ENCODE results near the gene CLPX. TPM values are rescaled to one million over a fixed set of nuclear protein-coding genes. Genes with fewer than 3 reads are reported as not detected.
"Not testable (repeated sequence)": the region's sequence is repeated elsewhere in the genome, so short reads cannot be mapped to it uniquely, and the experiment has no call there.

Gene CLPX
- total RNA-seq, 2 donors from 2014 or later = 30.8 to 35.0 TPM

- ATAC-seq (no peak), DNase-seq (no peak)
- Mint-ChIP-seq H3K27me3 (peaks cover 8% of the 10 kb centered on the region), H3K4me1 (peaks cover 5% of the 10 kb centered on the region), H3K27ac (no peak overlapping the region), H3K4me3 (no peak overlapping the region), H3K36me3 (ENCODE audit: low read depth) (peaks cover 4% of the 10 kb centered on the region)
- no peaks in the 10 kb centered on the region for H3K9me3 ChIP-seq (ENCODE audit: control insufficient read depth, low read length, poor library complexity, severe bottlenecking)
These were observed 12.1 kb upstream of the CLPX start for GRCh38 chr15:65197337-65197645.

- DNase-seq (no peak), ATAC-seq (no peak)
- Mint-ChIP-seq H3K4me1 (peaks cover 5% of the 10 kb centered on the region), H3K36me3 (ENCODE audit: low read depth) (peaks cover 4% of the 10 kb centered on the region), H3K4me3 (no peak overlapping the region), H3K27me3 (peaks cover 8% of the 10 kb centered on the region), H3K27ac (no peak overlapping the region)
- H3K9me3 ChIP-seq (ENCODE audit: control insufficient read depth, low read length, poor library complexity, severe bottlenecking) = no peaks in the 10 kb centered on the region
These were observed 11.6 kb upstream of the CLPX start for GRCh38 chr15:65196637-65197336.

GRCh38 chr15:65195548-65195923 is 10.4 kb upstream of the CLPX start:
- no peak overlapping the region for H3K4me3 Mint-ChIP-seq
- DNase-seq = no peak
- peaks cover 5% of the 10 kb centered on the region for H3K4me1 Mint-ChIP-seq
- ATAC-seq = no peak
- H3K27me3 Mint-ChIP-seq = peaks cover 2% of the 10 kb centered on the region
- no peak overlapping the region for H3K27ac Mint-ChIP-seq
- H3K36me3 Mint-ChIP-seq (ENCODE audit: low read depth) = peaks cover 3% of the 10 kb centered on the region
- no peaks in the 10 kb centered on the region for H3K9me3 ChIP-seq (ENCODE audit: control insufficient read depth, low read length, poor library complexity, severe bottlenecking)

- Mint-ChIP-seq H3K4me3 (no peak overlapping the region), H3K4me1 (peaks cover 3% of the 10 kb centered on the region), H3K27ac (no peak overlapping the region), H3K27me3 (no peaks in the 10 kb centered on the region), H3K36me3 (ENCODE audit: low read depth) (no peaks in the 10 kb centered on the region)
- no peak for DNase-seq
- ATAC-seq = no peak
- no peaks in the 10 kb centered on the region for H3K9me3 ChIP-seq (ENCODE audit: control insufficient read depth, low read length, poor library complexity, severe bottlenecking)
These were observed 9.8 kb upstream of the CLPX start for GRCh38 chr15:65194826-65195547.

- no peak overlapping the region for H3K27ac Mint-ChIP-seq
- H3K4me1 Mint-ChIP-seq = peaks cover 3% of the 10 kb centered on the region
- H3K27me3 Mint-ChIP-seq = no peaks in the 10 kb centered on the region
- no peaks in the 10 kb centered on the region for H3K9me3 ChIP-seq (ENCODE audit: control insufficient read depth, low read length, poor library complexity, severe bottlenecking)
- ATAC-seq (no peak), DNase-seq (no peak)
- no peaks in the 10 kb centered on the region for H3K36me3 Mint-ChIP-seq (ENCODE audit: low read depth)
- H3K4me3 Mint-ChIP-seq = no peak overlapping the region
These were observed 6.9 kb upstream of the CLPX start for GRCh38 chr15:65192016-65192415.

- Mint-ChIP-seq H3K27ac (no peak overlapping the region), H3K27me3 (no peaks in the 10 kb centered on the region), H3K4me3 (peak overlapping the region; percentile 21), H3K4me1 (peaks cover 10% of the 10 kb centered on the region), H3K36me3 (ENCODE audit: low read depth) (no peaks in the 10 kb centered on the region)
- DNase-seq = no peak
- H3K9me3 ChIP-seq (ENCODE audit: control insufficient read depth, low read length, poor library complexity, severe bottlenecking) = no peaks in the 10 kb centered on the region
- no peak for ATAC-seq
These were observed 4.1 kb upstream of the CLPX start for GRCh38 chr15:65189102-65189740.

- not testable (repeated sequence) for H3K27ac Mint-ChIP-seq; H3K27me3 Mint-ChIP-seq; DNase-seq; H3K36me3 Mint-ChIP-seq (ENCODE audit: low read depth); H3K9me3 ChIP-seq (ENCODE audit: control insufficient read depth, low read length, poor library complexity, severe bottlenecking); ATAC-seq; H3K4me3 Mint-ChIP-seq
- H3K4me1 Mint-ChIP-seq = peaks cover 11% of the 10 kb centered on the region
These were observed 3.3 kb upstream of the CLPX start for GRCh38 chr15:65188472-65188871.

GRCh38 chr15:65184305-65184867 is 756 bp downstream of the CLPX start:
- peak overlapping the region; percentile 93 for H3K27ac Mint-ChIP-seq
- H3K27me3 Mint-ChIP-seq = no peaks in the 10 kb centered on the region
- DNase-seq = peak in 1 of 3 donors; percentile 19
- peak overlapping the region; percentile 93 for H3K4me3 Mint-ChIP-seq
- H3K36me3 Mint-ChIP-seq (ENCODE audit: low read depth) = no peaks in the 10 kb centered on the region
- no peak for ATAC-seq
- no peaks in the 10 kb centered on the region for H3K9me3 ChIP-seq (ENCODE audit: control insufficient read depth, low read length, poor library complexity, severe bottlenecking)
- peaks cover 17% of the 10 kb centered on the region for H3K4me1 Mint-ChIP-seq

- peaks cover 17% of the 10 kb centered on the region for H3K4me1 Mint-ChIP-seq
- H3K4me3 Mint-ChIP-seq = peak overlapping the region; percentile 93
- no peak for DNase-seq
- no peak for ATAC-seq
- no peaks in the 10 kb centered on the region for H3K27me3 Mint-ChIP-seq
- no peaks in the 10 kb centered on the region for H3K9me3 ChIP-seq (ENCODE audit: control insufficient read depth, low read length, poor library complexity, severe bottlenecking)
- no peaks in the 10 kb centered on the region for H3K36me3 Mint-ChIP-seq (ENCODE audit: low read depth)
- peak overlapping the region; percentile 93 for H3K27ac Mint-ChIP-seq
These were observed 1.3 kb downstream of the CLPX start for GRCh38 chr15:65183865-65184159.

GRCh38 chr15:65182538-65182937 is 2.6 kb downstream of the CLPX start:
- peak overlapping the region; percentile 93 for H3K4me3 Mint-ChIP-seq
- no peaks in the 10 kb centered on the region for H3K9me3 ChIP-seq (ENCODE audit: control insufficient read depth, low read length, poor library complexity, severe bottlenecking)
- H3K4me1 Mint-ChIP-seq = peaks cover 17% of the 10 kb centered on the region
- DNase-seq (no peak), ATAC-seq (no peak)
- H3K27ac Mint-ChIP-seq = no peak overlapping the region
- no peaks in the 10 kb centered on the region for H3K36me3 Mint-ChIP-seq (ENCODE audit: low read depth)
- H3K27me3 Mint-ChIP-seq = no peaks in the 10 kb centered on the region

GRCh38 chr15:65181582-65182353 is 3.4 kb downstream of the CLPX start:
- H3K9me3 ChIP-seq (ENCODE audit: control insufficient read depth, low read length, poor library complexity, severe bottlenecking); H3K36me3 Mint-ChIP-seq (ENCODE audit: low read depth); ATAC-seq; H3K4me3 Mint-ChIP-seq; H3K27ac Mint-ChIP-seq; DNase-seq; H3K27me3 Mint-ChIP-seq: not testable (repeated sequence)
- peaks cover 17% of the 10 kb centered on the region for H3K4me1 Mint-ChIP-seq

GRCh38 chr15:65180167-65180566 is 5.0 kb downstream of the CLPX start:
- Mint-ChIP-seq H3K27me3 (no peaks in the 10 kb centered on the region), H3K4me3 (no peak overlapping the region), H3K4me1 (peaks cover 16% of the 10 kb centered on the region), H3K36me3 (ENCODE audit: low read depth) (no peaks in the 10 kb centered on the region), H3K27ac (peak overlapping the region; percentile 45)
- H3K9me3 ChIP-seq (ENCODE audit: control insufficient read depth, low read length, poor library complexity, severe bottlenecking) = no peaks in the 10 kb centered on the region
- no peak for DNase-seq
- no peak for ATAC-seq

GRCh38 chr15:65177901-65178300 is 7.2 kb downstream of the CLPX start:
- H3K9me3 ChIP-seq (ENCODE audit: control insufficient read depth, low read length, poor library complexity, severe bottlenecking) = no peaks in the 10 kb centered on the region
- no peak for ATAC-seq
- Mint-ChIP-seq H3K4me3 (no peak overlapping the region), H3K27me3 (no peaks in the 10 kb centered on the region), H3K27ac (no peak overlapping the region), H3K36me3 (ENCODE audit: low read depth) (peaks cover 3% of the 10 kb centered on the region), H3K4me1 (peaks cover 9% of the 10 kb centered on the region)
- DNase-seq = no peak

Measured in T-helper 17 cell (primary cell).